Measurements from ENCODE around the gene TRMT13.

DNA sequence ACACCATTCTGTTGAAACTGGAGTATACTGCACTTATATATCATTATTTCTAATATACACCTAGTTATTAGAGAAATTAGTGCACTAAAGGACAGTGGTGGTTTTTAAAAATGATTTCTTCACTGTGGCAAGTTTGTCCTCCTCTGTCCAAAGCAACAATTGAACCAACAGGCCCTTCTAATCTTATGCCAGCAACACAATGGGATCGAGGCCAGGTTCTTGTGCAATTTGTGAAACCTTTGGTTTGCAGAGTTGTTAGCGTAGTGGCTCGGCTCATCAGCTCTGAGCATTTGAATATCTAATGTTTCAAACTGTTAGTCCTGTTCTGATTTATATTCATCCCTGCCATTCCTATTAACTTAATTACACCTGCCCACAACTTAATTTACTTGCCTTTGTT, 54.9 kb downstream of the TRMT13 start:
- TF ChIP-seq SIN3A (IDR thresholded peaks at IDR 0.05; ENCODE audit: borderline replicate concordance, low read depth, low read length) (no peak), TAF1 (IDR thresholded peaks at IDR 0.05; ENCODE audit: borderline replicate concordance, low read depth, low read length) (no peak), ELF1 (IDR thresholded peaks at IDR 0.05) (no peak), CHD2 (IDR thresholded peaks at IDR 0.05; ENCODE audit: low read length, partially characterized antibody) (no peak), YY1 (IDR thresholded peaks at IDR 0.05; ENCODE audit: low read depth) (no peak), GABPA (IDR thresholded peaks at IDR 0.05; ENCODE audit: low read depth) (no peak)
- TF ChIP-seq, protein P1, sequence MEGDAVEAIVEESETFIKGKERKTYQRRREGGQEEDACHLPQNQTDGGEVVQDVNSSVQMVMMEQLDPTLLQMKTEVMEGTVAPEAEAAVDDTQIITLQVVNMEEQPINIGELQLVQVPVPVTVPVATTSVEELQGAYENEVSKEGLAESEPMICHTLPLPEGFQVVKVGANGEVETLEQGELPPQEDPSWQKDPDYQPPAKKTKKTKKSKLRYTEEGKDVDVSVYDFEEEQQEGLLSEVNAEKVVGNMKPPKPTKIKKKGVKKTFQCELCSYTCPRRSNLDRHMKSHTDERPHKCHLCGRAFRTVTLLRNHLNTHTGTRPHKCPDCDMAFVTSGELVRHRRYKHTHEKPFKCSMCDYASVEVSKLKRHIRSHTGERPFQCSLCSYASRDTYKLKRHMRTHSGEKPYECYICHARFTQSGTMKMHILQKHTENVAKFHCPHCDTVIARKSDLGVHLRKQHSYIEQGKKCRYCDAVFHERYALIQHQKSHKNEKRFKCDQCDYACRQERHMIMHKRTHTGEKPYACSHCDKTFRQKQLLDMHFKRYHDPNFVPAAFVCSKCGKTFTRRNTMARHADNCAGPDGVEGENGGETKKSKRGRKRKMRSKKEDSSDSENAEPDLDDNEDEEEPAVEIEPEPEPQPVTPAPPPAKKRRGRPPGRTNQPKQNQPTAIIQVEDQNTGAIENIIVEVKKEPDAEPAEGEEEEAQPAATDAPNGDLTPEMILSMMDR (IDR thresholded peaks at IDR 0.05) = no peak
- TF ChIP-seq, protein P2, sequence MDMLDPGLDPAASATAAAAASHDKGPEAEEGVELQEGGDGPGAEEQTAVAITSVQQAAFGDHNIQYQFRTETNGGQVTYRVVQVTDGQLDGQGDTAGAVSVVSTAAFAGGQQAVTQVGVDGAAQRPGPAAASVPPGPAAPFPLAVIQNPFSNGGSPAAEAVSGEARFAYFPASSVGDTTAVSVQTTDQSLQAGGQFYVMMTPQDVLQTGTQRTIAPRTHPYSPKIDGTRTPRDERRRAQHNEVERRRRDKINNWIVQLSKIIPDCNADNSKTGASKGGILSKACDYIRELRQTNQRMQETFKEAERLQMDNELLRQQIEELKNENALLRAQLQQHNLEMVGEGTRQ (IDR thresholded peaks at IDR 0.05; ENCODE audit: borderline replicate concordance, low read depth, low read length) = no peak
- TF ChIP-seq, protein P3, sequence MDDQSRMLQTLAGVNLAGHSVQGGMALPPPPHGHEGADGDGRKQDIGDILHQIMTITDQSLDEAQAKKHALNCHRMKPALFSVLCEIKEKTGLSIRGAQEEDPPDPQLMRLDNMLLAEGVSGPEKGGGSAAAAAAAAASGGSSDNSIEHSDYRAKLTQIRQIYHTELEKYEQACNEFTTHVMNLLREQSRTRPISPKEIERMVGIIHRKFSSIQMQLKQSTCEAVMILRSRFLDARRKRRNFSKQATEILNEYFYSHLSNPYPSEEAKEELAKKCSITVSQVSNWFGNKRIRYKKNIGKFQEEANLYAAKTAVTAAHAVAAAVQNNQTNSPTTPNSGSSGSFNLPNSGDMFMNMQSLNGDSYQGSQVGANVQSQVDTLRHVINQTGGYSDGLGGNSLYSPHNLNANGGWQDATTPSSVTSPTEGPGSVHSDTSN (IDR thresholded peaks at IDR 0.05) = no peak
